NCI-H2196 treated with DMSO at 0.1 percent for 48 hours (cell line): Measurements from ENCODE around the gene ASGR2.

Experiments used
- DNase-seq: peaks from one replicate; lab custom pipeline; 2025; ENCODE audit not compliant: unreplicated experiment; lab: John Stamatoyannopoulos, UW

Gene ASGR2

DNA sequence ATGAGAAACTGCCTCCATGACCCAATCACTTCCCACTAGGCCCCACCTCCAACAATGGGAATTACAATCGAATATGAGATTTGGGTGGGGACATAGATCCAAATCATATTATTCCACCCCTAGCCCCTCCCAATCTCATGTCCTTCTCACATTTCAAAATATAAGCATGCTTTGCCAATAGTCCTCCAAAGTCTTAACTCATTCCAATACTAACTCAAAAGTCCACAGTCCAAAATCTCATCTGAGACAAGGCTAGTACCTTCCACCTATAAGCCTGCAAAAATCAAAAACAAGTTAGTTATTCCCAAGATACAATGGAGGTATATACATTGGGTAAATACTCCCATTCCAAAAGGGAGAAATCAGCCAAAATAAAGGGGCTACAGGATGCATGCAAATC is 47.4 kb downstream of the ASGR2 start:
- DNase-seq: no peak

DNA sequence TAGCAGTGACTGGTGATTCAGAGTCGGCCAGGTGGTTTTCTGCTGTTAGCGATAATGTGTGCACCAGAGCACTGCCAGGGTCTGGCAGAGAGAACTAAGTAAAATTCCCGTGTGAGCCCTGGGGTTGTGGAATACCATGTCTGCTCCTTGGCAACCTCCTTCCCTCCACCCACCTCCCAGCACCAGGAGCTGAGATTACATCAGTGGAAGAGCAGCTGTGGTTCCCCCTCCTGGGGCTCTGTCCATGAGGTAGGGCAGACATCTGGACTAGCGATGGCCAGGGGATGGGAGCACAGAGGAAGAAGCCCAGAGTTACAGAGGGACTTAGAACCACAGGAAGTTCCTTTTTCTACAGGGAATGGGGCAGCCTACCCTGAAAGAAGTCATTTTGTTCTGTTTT is 50.4 kb downstream of the ASGR2 start:
- DNase-seq: no peak

DNA sequence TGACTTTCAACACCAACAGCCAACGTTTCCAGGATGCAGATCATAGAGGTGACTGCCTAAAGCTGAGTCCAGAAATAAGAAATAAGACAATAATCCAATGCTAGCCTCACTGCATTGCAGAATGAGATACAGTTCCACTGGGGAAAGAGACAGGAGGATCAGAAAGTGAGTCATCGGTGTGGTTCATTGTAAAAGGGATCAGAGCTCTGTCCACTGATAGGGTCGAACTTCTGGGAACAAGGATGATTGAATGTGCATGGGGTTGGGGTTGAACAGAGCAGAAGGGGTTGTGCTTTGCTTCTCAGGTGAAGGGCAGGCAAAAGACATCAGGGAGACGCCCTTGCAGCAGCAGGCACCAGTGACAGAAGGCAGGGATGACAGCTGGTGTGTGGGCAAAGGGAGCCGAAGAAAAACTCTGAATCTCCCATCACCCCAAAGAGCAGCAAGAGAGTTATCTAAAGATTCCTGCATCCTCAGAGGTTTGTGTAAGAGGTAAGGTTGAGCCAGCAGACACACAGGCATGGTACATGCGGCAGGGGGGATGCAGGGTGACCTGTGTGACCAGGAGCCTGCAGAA is 51.0 kb downstream of the ASGR2 start:
- no peak for DNase-seq

DNA sequence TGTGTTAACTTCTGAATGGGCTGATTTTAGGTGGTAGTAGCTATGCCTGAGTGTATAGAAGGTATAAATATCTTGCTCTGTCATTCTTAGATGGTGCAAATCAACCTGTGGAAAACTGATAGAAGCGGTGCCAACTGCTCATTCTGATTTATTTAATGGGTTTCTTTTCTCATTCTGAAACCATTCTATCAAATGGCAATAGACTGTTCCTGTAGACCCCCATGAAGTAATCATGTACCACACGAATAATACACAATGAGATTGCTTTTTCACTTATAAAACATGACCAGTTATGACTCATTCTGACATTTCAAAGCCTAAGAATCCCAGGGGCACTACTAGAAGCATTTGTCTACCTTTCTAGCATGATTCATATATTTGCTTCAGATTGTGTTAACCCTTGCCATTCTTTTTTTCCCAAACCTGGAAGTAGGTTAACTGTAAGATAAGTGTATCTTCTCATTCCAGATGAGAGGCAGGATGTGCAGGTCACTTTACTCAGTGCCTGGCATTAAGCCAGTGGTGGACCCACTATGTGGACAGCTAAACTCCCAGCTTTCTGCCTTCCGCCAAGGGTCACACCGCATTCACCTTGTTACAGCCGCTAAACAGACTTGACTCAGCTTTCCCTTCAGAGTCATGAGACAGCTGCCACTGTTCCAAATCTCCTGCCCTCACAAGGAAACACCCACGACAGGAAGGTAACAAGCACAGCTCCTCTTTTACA is 54.3 kb downstream of the ASGR2 start:
- DNase-seq: no peak

DNA sequence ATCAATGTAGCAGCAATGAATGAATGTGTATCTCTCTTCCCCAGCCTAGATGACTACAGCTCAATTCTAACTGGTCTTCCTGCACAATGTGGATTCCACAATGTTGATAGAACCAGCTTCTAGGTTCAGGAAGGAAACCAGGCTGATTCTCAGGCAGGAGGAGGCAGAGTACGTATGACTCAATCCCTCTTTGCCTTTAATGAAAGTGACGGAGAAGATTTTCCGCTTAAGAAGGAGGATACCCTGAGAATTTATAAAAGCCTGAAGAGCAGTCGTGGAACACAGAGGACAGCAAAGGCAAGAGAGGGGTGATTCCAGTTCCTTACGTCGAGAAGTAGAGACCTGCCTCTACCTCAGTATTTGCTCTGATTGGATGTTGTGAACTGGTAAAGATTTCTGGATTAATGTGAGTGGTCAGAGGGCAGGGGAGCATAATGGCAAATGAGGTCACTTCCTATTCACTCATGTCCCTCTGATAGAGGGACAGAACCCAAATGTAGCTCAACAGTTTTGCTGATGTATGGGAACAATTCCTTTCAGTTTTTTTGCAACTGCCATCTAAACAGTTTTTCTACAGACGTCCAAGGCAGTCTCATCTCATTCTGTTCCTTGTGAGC is 55.7 kb downstream of the ASGR2 start:
- DNase-seq: no peak

DNA sequence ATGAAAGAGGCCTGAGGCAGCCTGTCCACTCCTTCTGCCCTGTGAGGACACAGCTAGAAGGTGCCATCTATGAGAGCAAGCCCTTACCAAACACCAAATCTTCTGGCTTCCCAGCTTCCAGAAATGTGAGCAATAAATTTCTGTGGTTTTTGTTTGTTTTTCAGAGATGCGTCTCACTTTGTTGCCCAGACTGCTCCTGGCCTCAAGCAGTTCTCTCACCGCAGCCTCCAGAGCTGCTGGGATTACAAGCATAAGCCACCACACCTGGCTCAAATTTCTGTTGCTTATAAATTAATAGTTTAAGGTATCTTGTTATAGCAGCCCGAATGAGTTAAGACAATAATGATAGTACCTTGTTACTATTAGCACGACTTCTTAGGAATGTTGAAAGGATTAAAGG is 58.2 kb downstream of the ASGR2 start:
- DNase-seq: no peak
